Fibroblast of skin of right biceps (primary cell): ENCODE results near the gene PRRT2.
"Not testable (repeated sequence)": the region's sequence is repeated elsewhere in the genome, so short reads cannot be mapped to it uniquely, and the experiment has no call there.

ENCODE experiments used
- DNase-seq: peaks from one replicate; pipeline ENCODE4 v3.0.0-alpha.2; 2013

Gene PRRT2

GRCh38 chr16:29812754-29813643 is 1.0 kb downstream of the PRRT2 start:
- DNase-seq = no peak

GRCh38 chr16:29813644-29814562 is 1.9 kb downstream of the PRRT2 start:
- no peak for DNase-seq

- DNase-seq = no peak
Observed at GRCh38 chr16:29814592-29814991, 2.6 kb downstream of the PRRT2 start.

GRCh38 chr16:29815032-29815721 is 3.2 kb downstream of the PRRT2 start:
- peak; percentile 40 for DNase-seq

GRCh38 chr16:29815793-29816693 is 4.0 kb downstream of the PRRT2 start, which contains the start of gene PAGR1:
Gene PAGR1, plus strand, starts transcription at chr16:29816152. Its CDS starts 374 bp downstream, at chr16:29816526.
- DNase-seq = peak; percentile 99

- DNase-seq = peak; percentile 60
Observed at GRCh38 chr16:29816694-29817441, 4.9 kb downstream of the PRRT2 start.

GRCh38 chr16:29818082-29818481 is 6.1 kb downstream of the PRRT2 start:
- DNase-seq = no peak

GRCh38 chr16:29819506-29819905 is 7.5 kb downstream of the PRRT2 start:
- DNase-seq = no peak

GRCh38 chr16:29820271-29820701 is 8.3 kb downstream of the PRRT2 start, which contains the start of gene MVP:
Gene MVP, plus strand, starts transcription at chr16:29820462. Its CDS starts 10,088 bp downstream, at chr16:29830550.
- peak; percentile 72 for DNase-seq

- no peak for DNase-seq
Observed at GRCh38 chr16:29820730-29821642, 9.0 kb downstream of the PRRT2 start.

- peak; percentile 83 for DNase-seq
Observed at GRCh38 chr16:29821643-29822115, 9.7 kb downstream of the PRRT2 start.

GRCh38 chr16:29824589-29825144 is 12.7 kb downstream of the PRRT2 start:
- peak; percentile 87 for DNase-seq

GRCh38 chr16:29825145-29826044 is 13.4 kb downstream of the PRRT2 start:
- DNase-seq = peak; percentile 85

GRCh38 chr16:29826342-29826695 is 14.3 kb downstream of the PRRT2 start:
- DNase-seq = no peak

GRCh38 chr16:29830774-29831173 is 18.8 kb downstream of the PRRT2 start:
- DNase-seq = no peak

GRCh38 chr16:29831490-29831889 is 19.5 kb downstream of the PRRT2 start:
- DNase-seq = no peak

GRCh38 chr16:29833219-29833618 is 21.2 kb downstream of the PRRT2 start:
- not testable (repeated sequence) for DNase-seq

- no peak for DNase-seq
Observed at GRCh38 chr16:29834079-29834478, 22.1 kb downstream of the PRRT2 start.
